ENCODE results near the gene ATP6V0C. TPM values are rescaled to one million over a fixed set of nuclear protein-coding genes. Genes with fewer than 3 reads are reported as not detected.

ATP6V0C gene
- total and polyA plus RNA-seq, 2 of the 13 experiments (the other 11 are each of a cell fraction or from before 2014, with no cell fraction given) = 10.4 to 20.1 TPM

DNA sequence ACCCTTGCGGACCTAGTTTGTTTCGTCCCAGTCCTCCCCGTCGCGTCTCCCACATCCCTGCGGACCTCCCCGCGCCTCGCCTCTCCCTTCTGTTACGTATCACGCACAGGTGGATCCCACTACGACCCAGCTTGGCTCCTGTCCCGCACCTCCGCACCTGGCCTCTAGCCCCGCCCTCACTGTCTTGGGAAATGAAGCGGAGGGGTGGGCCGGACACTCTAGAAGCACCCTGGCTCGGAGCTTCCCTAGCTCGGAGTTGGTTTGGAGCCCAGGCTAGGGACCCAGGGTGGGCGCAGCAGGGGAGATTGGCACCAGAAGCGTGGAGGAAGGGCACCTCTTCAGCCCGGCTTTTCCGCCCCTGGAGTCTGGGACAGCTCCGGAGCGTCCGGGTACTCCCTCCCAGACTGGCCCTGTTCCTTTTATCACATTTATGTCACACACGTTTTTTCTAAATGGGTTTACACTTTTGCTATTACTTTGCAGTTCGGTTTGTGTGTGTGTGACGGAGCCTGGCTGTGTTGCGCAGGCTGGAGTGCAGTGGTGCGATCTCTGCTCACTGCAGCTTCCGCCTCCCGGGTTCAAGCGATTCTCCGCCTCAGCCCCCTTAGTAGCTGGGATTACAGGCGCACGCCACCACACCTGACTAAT is 18.9 kb downstream of the ATP6V0C start (continued):
- TF ChIP-seq PATZ1 (CRISPR knock-in tag; IDR thresholded peaks at IDR 0.05) (peak; percentile 6; the same call in 1 of the 2 replicates), NFE2L1 (CRISPR knock-in tag; IDR thresholded peaks at IDR 0.05; ENCODE audit: borderline replicate concordance) (no peak; the same call in 1 of the 2 replicates), RAD51 (IDR thresholded peaks at IDR 0.05; ENCODE audit: borderline replicate concordance) (no peak), ZNF646 (CRISPR knock-in tag; IDR thresholded peaks at IDR 0.05) (peak; percentile 40; the same call in 1 of the 2 replicates), ZNF263 (CRISPR knock-in tag; IDR thresholded peaks at IDR 0.05) (peak; percentile 80), IRF9 (CRISPR knock-in tag; IDR thresholded peaks at IDR 0.05; ENCODE audit: borderline replicate concordance) (0 out of 2 replicates have a peak, but pooled peaks have one; percentile 45), SIX1 (CRISPR knock-in tag; IDR thresholded peaks at IDR 0.05; ENCODE audit: borderline replicate concordance) (0 out of 2 replicates have a peak, but pooled peaks have one; percentile 18), ZNF124 (CRISPR knock-in tag; IDR thresholded peaks at IDR 0.05) (peak; percentile 23; the same call in 1 of the 2 replicates), POLR2G (IDR thresholded peaks at IDR 0.05; ENCODE audit: low read depth, low read length) (peak; percentile 51), ELF1 (CRISPR knock-in tag; IDR thresholded peaks at IDR 0.05) (0 out of 2 replicates have a peak, but pooled peaks have one; percentile 26), FOXO4 (CRISPR knock-in tag; conservative IDR thresholded peaks at IDR 0.05) (no peak), SMARCE1 (IDR thresholded peaks at IDR 0.05; ENCODE audit: borderline replicate concordance) (no peak), TAF1 (CRISPR knock-in tag; IDR thresholded peaks at IDR 0.05) (no peak; the same call in none of the 2 replicates), ZNF30 (CRISPR knock-in tag; IDR thresholded peaks at IDR 0.05) (no peak), POLR2AphosphoS5 (IDR thresholded peaks at IDR 0.05; ENCODE audit: low read depth, low read length) (peak; percentile 46), ZNF563 (CRISPR knock-in tag; IDR thresholded peaks at IDR 0.05) (peak; percentile 45; the same call in 1 of the 2 replicates), ZEB1 (IDR thresholded peaks at IDR 0.05; ENCODE audit: insufficient replicate concordance, low read depth) (peak; percentile 94), ZBTB7B (CRISPR knock-in tag; IDR thresholded peaks at IDR 0.05) (0 out of 2 replicates have a peak, but pooled peaks have one; percentile 3)
